A673 (cell line): ENCODE data around the gene DIP2B. TPM values are rescaled to one million over a fixed set of nuclear protein-coding genes. Genes with fewer than 3 reads are reported as not detected.
A peak's percentile ranks its signal among the peaks of the same experiment; 100 is the strongest.

ENCODE experiments used
- BruUV-seq: library from RNA; stranded (reverse); fragments of 400-500 nt; replicated peaks from 2 replicates; lab custom pipeline; 2021; lab: Mats Ljungman, UMichigan
- CTCF ChIA-PET: fragments of 300-600 bp; sonication (Branson Sonifier 250); formaldehyde crosslinking; loops from one replicate; lab custom pipeline; 2022; ENCODE audit warnings: antibody characterized with exemption; lab: Charles Lee
- POLR2A ChIA-PET: fragments of 300-600 bp; sonication (Branson Sonifier 250); formaldehyde crosslinking; loops from one replicate; lab custom pipeline; 2022; ENCODE audit warnings: antibody characterized with exemption; ENCODE audit not compliant: low non-redundant PET; lab: Charles Lee
- DNase-seq: peaks from one replicate; pipeline ENCODE4 v3.0.0-alpha.2; 2015; ENCODE audit warnings: low spot score
- H3K27ac ChIP-seq: fragments of 200-600 bp; sonication (generic); 2 replicates; pipeline ENCODE4 v1.5.1; 2016; ENCODE audit warnings: mixed run types, low read depth, mild to moderate bottlenecking, mixed read lengths, antibody characterized with exemption, low read length; ENCODE audit not compliant: poor library complexity, severe bottlenecking
- H3K27me3 ChIP-seq: fragments of 200-600 bp; sonication (generic); replicated peaks from 2 replicates; pipeline ENCODE4 v1.6.1; 2017; ENCODE audit warnings: mixed run types, low read depth, mild to moderate bottlenecking, mixed read lengths, antibody characterized with exemption, low read length; ENCODE audit not compliant: insufficient read depth, poor library complexity
- H3K36me3 ChIP-seq: fragments of 200-600 bp; sonication (generic); 2 replicates; pipeline ENCODE4 v1.6.1; 2016; ENCODE audit warnings: mixed run types, mild to moderate bottlenecking, mixed read lengths, antibody characterized with exemption, low read length; ENCODE audit not compliant: insufficient read depth, poor library complexity, severe bottlenecking
- H3K4me1 ChIP-seq: fragments of 200-600 bp; sonication (generic); 2 replicates; pipeline ENCODE4 v1.6.1; 2017; ENCODE audit warnings: mixed run types, mild to moderate bottlenecking, mixed read lengths, antibody characterized with exemption, low read length; ENCODE audit not compliant: insufficient read depth, poor library complexity, severe bottlenecking
- H3K4me3 ChIP-seq: fragments of 200-600 bp; sonication (generic); 2 replicates; pipeline ENCODE4 v1.5.1; 2016; ENCODE audit warnings: low read depth, mixed run types, mild to moderate bottlenecking, mixed read lengths, low read length; ENCODE audit not compliant: poor library complexity, severe bottlenecking
- H3K9me3 ChIP-seq: fragments of 200-600 bp; sonication (generic); 2 replicates; pipeline ENCODE4 v1.6.1; 2016; ENCODE audit warnings: mixed run types, low read depth, mild to moderate bottlenecking, mixed read lengths, antibody characterized with exemption, low read length; ENCODE audit not compliant: poor library complexity, severe bottlenecking
- CTCF ChIP-seq: fragments of 300-800, 200-600 bp; sonication (generic); conservative IDR thresholded peaks from 2 replicates; pipeline ENCODE4 v1.5.1; 2017; ENCODE audit warnings: low read depth, mild to moderate bottlenecking, antibody characterized with exemption, low read length, moderate library complexity, mixed read lengths
- EZH2 ChIP-seq: fragments of 200-600 bp; sonication (generic); IDR thresholded peaks from 2 replicates; pipeline ENCODE4 v1.6.1; 2017; ENCODE audit warnings: borderline replicate concordance, low read depth, mild to moderate bottlenecking, mixed read lengths, antibody characterized with exemption, low read length; ENCODE audit not compliant: poor library complexity, severe bottlenecking
- intact Hi-C: fragments of 100-400 bp; cut with micrococcal nuclease; formaldehyde crosslinking; loops from one replicate; pipeline ENCODE4 v1.10.0; 2022; ENCODE audit not compliant: unreplicated experiment
- total RNA-seq: library from RNA; stranded (reverse); gene quantifications from 2 replicates; pipeline ENCODE4 v1.2.3, GENCODE V29; 2021

DIP2B gene
- total RNA-seq, 1 experiment from 2014 or later: 40.5 TPM

- H3K4me3 ChIP-seq: peak overlapping the region; percentile 25
- no peaks in the 10 kb centered on the region for H3K9me3 ChIP-seq
- POLR2A ChIA-PET: no interaction called here
- peak overlapping the region; percentile 90 for H3K27ac ChIP-seq
- intact Hi-C loops: loop anchor here (5.0 kb wide), 1 partner anchor 41 kb away; no protein-coding TSS in a partner anchor
- DNase-seq: peak; percentile 91
- TF ChIP-seq EZH2: no peak
- TF ChIP-seq CTCF: no peak
- BruUV-seq: TSS peak; percentile 31
- H3K36me3 ChIP-seq: no peaks in the 10 kb centered on the region
- CTCF ChIA-PET: interaction anchor here (1.0 kb wide), 1 partner anchor 14 kb away, joined by 3 read pairs; no protein-coding TSS in a partner anchor
- H3K27me3 ChIP-seq: no peaks in the 10 kb centered on the region
- H3K4me1 ChIP-seq: peaks cover 60% of the 10 kb centered on the region
These were observed 41.9 kb downstream of the DIP2B start for GRCh38 chr12:50546441-50547318.

- ChIA-PET POLR2A (interaction anchor here (0.6 kb wide), 1 partner anchor 42 kb away, joined by 3 read pairs; no protein-coding TSS in a partner anchor), CTCF (interaction anchor here (0.6 kb wide), 1 partner anchor 34 kb away, joined by 8 read pairs; no protein-coding TSS in a partner anchor)
- peak overlapping the region; percentile 90 for H3K27ac ChIP-seq
- BruUV-seq: no TSS peak
- no peak for TF ChIP-seq CTCF
- no peak for TF ChIP-seq EZH2
- H3K4me3 ChIP-seq: no peak overlapping the region
- DNase-seq: no peak
- no peaks in the 10 kb centered on the region for H3K27me3 ChIP-seq
- H3K9me3 ChIP-seq: no peaks in the 10 kb centered on the region
- H3K36me3 ChIP-seq: no peaks in the 10 kb centered on the region
- H3K4me1 ChIP-seq: peaks cover 50% of the 10 kb centered on the region
- intact Hi-C loops: loop anchor here (5.0 kb wide), 1 partner anchor 40 kb away; no protein-coding TSS in a partner anchor
These were observed 43.0 kb downstream of the DIP2B start for GRCh38 chr12:50547742-50548141.

GRCh38 chr12:50549885-50550284, 45.1 kb downstream of the DIP2B start:
- H3K27me3 ChIP-seq: no peaks in the 10 kb centered on the region
- DNase-seq: no peak
- peak overlapping the region; percentile 50 for H3K27ac ChIP-seq
- H3K4me3 ChIP-seq: no peak overlapping the region
- intact Hi-C loops: loop anchor here (5.0 kb wide), 1 partner anchor 37 kb away; no protein-coding TSS in a partner anchor
- ChIA-PET POLR2A (no interaction called here), CTCF (interaction anchor here (0.7 kb wide), 1 partner anchor 76 kb away, joined by 5 read pairs; no protein-coding TSS in a partner anchor)
- peaks cover 47% of the 10 kb centered on the region for H3K4me1 ChIP-seq
- no peaks in the 10 kb centered on the region for H3K9me3 ChIP-seq
- BruUV-seq: no TSS peak
- TF ChIP-seq CTCF (no peak), EZH2 (no peak)
- H3K36me3 ChIP-seq: no peaks in the 10 kb centered on the region
